Gastrocnemius medialis (tissue), 4 donors: ENCODE measurements around the gene RGS17.

Experiments
- POLR2A ChIP-seq, 2 donors: fragments of 450-650 bp; IDR thresholded peaks; one replicate each; pipeline ENCODE4 v1.6.1; 2017; ENCODE audit warnings: antibody characterized with exemption in 2 of 2, mild to moderate bottlenecking in 2 of 2, moderate library complexity in 2 of 2
- TF ChIP-seq, protein P1 (sequence below), 5 experiments: fragments of 450-650 bp in 3 of 5; fragments of 200-600 bp in 2 of 5; sonication (generic) in 2 of 5; IDR thresholded peaks in 4 of 5; conservative IDR thresholded peaks in 1 of 5; 1 replicate in 4 of 5; 2 replicates in 1 of 5; pipeline ENCODE4 v1.5.1; 2016 to 2019; ENCODE audit warnings: antibody characterized with exemption in 5 of 5, mild to moderate bottlenecking in 3 of 5, moderate library complexity in 3 of 5

DNA sequence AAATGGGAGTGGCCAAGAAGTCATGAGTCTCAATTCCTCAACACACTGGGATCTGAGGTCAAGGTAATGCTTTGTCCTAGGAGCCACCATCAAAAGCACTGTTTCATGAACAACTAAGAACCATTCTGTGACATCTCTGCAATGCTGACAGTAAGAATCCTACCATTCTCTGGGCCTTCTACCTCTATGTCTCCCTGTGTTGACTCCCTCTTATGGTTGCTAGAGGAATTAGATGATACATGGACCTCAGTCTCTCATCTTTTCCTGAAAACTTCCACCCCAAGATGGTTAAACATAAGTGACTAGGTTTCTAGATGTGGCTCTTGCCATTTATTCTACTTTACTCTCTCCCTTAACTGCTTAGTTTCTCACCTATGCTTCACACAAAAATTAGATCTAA, 137.7 kb downstream of the RGS17 start:
- TF ChIP-seq POLR2A (IDR thresholded peaks at IDR 0.05) = no peak
- TF ChIP-seq, protein P1, sequence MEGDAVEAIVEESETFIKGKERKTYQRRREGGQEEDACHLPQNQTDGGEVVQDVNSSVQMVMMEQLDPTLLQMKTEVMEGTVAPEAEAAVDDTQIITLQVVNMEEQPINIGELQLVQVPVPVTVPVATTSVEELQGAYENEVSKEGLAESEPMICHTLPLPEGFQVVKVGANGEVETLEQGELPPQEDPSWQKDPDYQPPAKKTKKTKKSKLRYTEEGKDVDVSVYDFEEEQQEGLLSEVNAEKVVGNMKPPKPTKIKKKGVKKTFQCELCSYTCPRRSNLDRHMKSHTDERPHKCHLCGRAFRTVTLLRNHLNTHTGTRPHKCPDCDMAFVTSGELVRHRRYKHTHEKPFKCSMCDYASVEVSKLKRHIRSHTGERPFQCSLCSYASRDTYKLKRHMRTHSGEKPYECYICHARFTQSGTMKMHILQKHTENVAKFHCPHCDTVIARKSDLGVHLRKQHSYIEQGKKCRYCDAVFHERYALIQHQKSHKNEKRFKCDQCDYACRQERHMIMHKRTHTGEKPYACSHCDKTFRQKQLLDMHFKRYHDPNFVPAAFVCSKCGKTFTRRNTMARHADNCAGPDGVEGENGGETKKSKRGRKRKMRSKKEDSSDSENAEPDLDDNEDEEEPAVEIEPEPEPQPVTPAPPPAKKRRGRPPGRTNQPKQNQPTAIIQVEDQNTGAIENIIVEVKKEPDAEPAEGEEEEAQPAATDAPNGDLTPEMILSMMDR (IDR thresholded peaks at IDR 0.05 in 4 of 5, conservative IDR thresholded peaks at IDR 0.05 in 1 of 5) = no peak
